ENCODE data around the gene GDAP2. TPM values are rescaled to one million over a fixed set of nuclear protein-coding genes. Genes with fewer than 3 reads are reported as not detected.
A peak's percentile ranks its signal among the peaks of the same experiment; 100 is the strongest.
"Not testable (repeated sequence)": the region's sequence is repeated elsewhere in the genome, so short reads cannot be mapped to it uniquely, and the experiment has no call there.

The GDAP2 gene
- total RNA-seq, 1 experiment from 2014 or later = 18.8 TPM

GRCh38 chr1:117930484-117930883 is 1.1 kb upstream of the GDAP2 start:
- intact Hi-C loops (cut with micrococcal nuclease; ENCODE audit: unreplicated experiment) = no loop called here
- no peak for DNase-seq
- Mint-ChIP-seq H3K9me3 (ENCODE audit: low read depth, unreplicated experiment) (no peaks in the 10 kb centered on the region), H3K27ac (ENCODE audit: unreplicated experiment) (peak overlapping the region; percentile 74), H3K4me1 (ENCODE audit: low read depth, unreplicated experiment) (peaks cover 31% of the 10 kb centered on the region), H3K36me3 (ENCODE audit: insufficient read depth, unreplicated experiment) (peaks cover 38% of the 10 kb centered on the region), H3K27me3 (ENCODE audit: unreplicated experiment) (no peaks in the 10 kb centered on the region), H3K4me3 (ENCODE audit: low read depth, unreplicated experiment) (peak overlapping the region; percentile 89)
- BruUV-seq (replicated peaks) = no TSS peak
- CTCF ChIA-PET = no interaction called here
- no peak for TF ChIP-seq CTCF (IDR thresholded peaks at IDR 0.05; ENCODE audit: unreplicated experiment)

- intact Hi-C loops (cut with micrococcal nuclease; ENCODE audit: unreplicated experiment) = no loop called here
- Mint-ChIP-seq H3K9me3 (ENCODE audit: low read depth, unreplicated experiment) (no peaks in the 10 kb centered on the region), H3K4me3 (ENCODE audit: low read depth, unreplicated experiment) (peak overlapping the region; percentile 89), H3K27ac (ENCODE audit: unreplicated experiment) (peak overlapping the region; percentile 74), H3K4me1 (ENCODE audit: low read depth, unreplicated experiment) (peaks cover 31% of the 10 kb centered on the region), H3K36me3 (ENCODE audit: insufficient read depth, unreplicated experiment) (peaks cover 38% of the 10 kb centered on the region), H3K27me3 (ENCODE audit: unreplicated experiment) (no peaks in the 10 kb centered on the region)
- BruUV-seq (replicated peaks) = TSS peak; percentile 37
- CTCF ChIA-PET = no interaction called here
- TF ChIP-seq CTCF (IDR thresholded peaks at IDR 0.05; ENCODE audit: unreplicated experiment) = no peak
- no peak for DNase-seq
Measured at GRCh38 chr1:117930173-117930447, 689 bp upstream of the GDAP2 start.

- BruUV-seq (replicated peaks) = no TSS peak
- Mint-ChIP-seq H3K36me3 (ENCODE audit: insufficient read depth, unreplicated experiment) (peaks cover 38% of the 10 kb centered on the region), H3K4me1 (ENCODE audit: low read depth, unreplicated experiment) (peaks cover 31% of the 10 kb centered on the region), H3K4me3 (ENCODE audit: low read depth, unreplicated experiment) (peak overlapping the region; percentile 89), H3K27ac (ENCODE audit: unreplicated experiment) (peak overlapping the region; percentile 74), H3K27me3 (ENCODE audit: unreplicated experiment) (no peaks in the 10 kb centered on the region), H3K9me3 (ENCODE audit: low read depth, unreplicated experiment) (no peaks in the 10 kb centered on the region)
- CTCF ChIA-PET = interaction anchor here (1.4 kb wide), 1 partner anchor 33 kb away, joined by 3 read pairs; no protein-coding TSS in a partner anchor
- no peak for TF ChIP-seq CTCF (IDR thresholded peaks at IDR 0.05; ENCODE audit: unreplicated experiment)
- DNase-seq = peak; percentile 50
- intact Hi-C loops (cut with micrococcal nuclease; ENCODE audit: unreplicated experiment) = no loop called here
Measured at GRCh38 chr1:117928881-117929342, 509 bp downstream of the GDAP2 start.

- no peaks in the 10 kb centered on the region for H3K27me3 Mint-ChIP-seq (ENCODE audit: unreplicated experiment)
- H3K36me3 Mint-ChIP-seq (ENCODE audit: insufficient read depth, unreplicated experiment) = peaks cover 29% of the 10 kb centered on the region
- TF ChIP-seq CTCF (IDR thresholded peaks at IDR 0.05; ENCODE audit: unreplicated experiment) = no peak
- H3K4me1 Mint-ChIP-seq (ENCODE audit: low read depth, unreplicated experiment) = peaks cover 6% of the 10 kb centered on the region
- BruUV-seq (replicated peaks) = no TSS peak
- H3K27ac Mint-ChIP-seq (ENCODE audit: unreplicated experiment) = no peak overlapping the region
- intact Hi-C loops (cut with micrococcal nuclease; ENCODE audit: unreplicated experiment) = no loop called here
- H3K4me3 Mint-ChIP-seq (ENCODE audit: low read depth, unreplicated experiment) = no peak overlapping the region
- CTCF ChIA-PET = no interaction called here
- no peaks in the 10 kb centered on the region for H3K9me3 Mint-ChIP-seq (ENCODE audit: low read depth, unreplicated experiment)
- DNase-seq = no peak
Measured at GRCh38 chr1:117925981-117926380, 3.4 kb downstream of the GDAP2 start.

- DNase-seq; H3K4me1 Mint-ChIP-seq (ENCODE audit: low read depth, unreplicated experiment); BruUV-seq (replicated peaks); H3K9me3 Mint-ChIP-seq (ENCODE audit: low read depth, unreplicated experiment); intact Hi-C loops (cut with micrococcal nuclease; ENCODE audit: unreplicated experiment); H3K27me3 Mint-ChIP-seq (ENCODE audit: unreplicated experiment); CTCF ChIA-PET; H3K4me3 Mint-ChIP-seq (ENCODE audit: low read depth, unreplicated experiment); H3K36me3 Mint-ChIP-seq (ENCODE audit: insufficient read depth, unreplicated experiment); H3K27ac Mint-ChIP-seq (ENCODE audit: unreplicated experiment): not testable (repeated sequence)
Measured at GRCh38 chr1:117922717-117923116, 6.7 kb downstream of the GDAP2 start.
